Measurements from ENCODE around the gene SLC45A2. TPM values are rescaled to one million over a fixed set of nuclear protein-coding genes. Genes with fewer than 3 reads are reported as not detected.

SLC45A2 gene
- total and polyA plus RNA-seq, 10 donors = 0.07 to 0.74 TPM; not detected in 8

DNA sequence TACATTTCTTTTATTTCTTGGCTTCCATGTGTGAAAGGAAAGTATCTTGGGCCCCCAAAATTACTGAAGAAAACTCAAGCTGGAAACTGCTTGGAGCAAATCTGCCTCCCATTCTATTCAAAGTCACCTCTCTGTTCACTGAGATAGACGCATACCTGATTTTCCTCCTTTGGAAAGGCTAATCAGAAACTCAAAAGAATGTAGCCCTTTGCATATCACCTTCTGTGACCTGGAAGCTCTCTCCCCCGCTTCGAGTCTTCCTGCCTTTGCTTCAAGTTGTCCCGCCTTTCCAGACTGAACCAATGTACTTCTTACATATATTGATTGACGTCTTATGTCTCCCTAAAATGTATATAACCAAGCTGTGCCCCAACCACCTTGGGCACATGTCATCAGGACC, 53.4 kb downstream of the SLC45A2 start:
- WGBS, 5 donors = 71 to 82% (median 76%) methylated on average over 5 of the region's 5 CpGs
- Histone ChIP-seq H3K27ac (no peak overlapping the region), H3K27me3 (replicated peaks in 1 of 7) (peaks cover 0 to 17% (median 10%) of the 10 kb centered on the region in 7 donors), H3K4me3 (no peak overlapping the region), H3K4me1 (peaks cover 0 to 7% (median 3%) of the 10 kb centered on the region in 6 donors), H3K9me3 (no peaks in the 10 kb centered on the region), H3K36me3 (no peaks in the 10 kb centered on the region)
- intact Hi-C loops (cut with DNase I; ENCODE audit: low total_unique reads) = no loop called here
- no peak for DNase-seq
- TF ChIP-seq, protein P1, sequence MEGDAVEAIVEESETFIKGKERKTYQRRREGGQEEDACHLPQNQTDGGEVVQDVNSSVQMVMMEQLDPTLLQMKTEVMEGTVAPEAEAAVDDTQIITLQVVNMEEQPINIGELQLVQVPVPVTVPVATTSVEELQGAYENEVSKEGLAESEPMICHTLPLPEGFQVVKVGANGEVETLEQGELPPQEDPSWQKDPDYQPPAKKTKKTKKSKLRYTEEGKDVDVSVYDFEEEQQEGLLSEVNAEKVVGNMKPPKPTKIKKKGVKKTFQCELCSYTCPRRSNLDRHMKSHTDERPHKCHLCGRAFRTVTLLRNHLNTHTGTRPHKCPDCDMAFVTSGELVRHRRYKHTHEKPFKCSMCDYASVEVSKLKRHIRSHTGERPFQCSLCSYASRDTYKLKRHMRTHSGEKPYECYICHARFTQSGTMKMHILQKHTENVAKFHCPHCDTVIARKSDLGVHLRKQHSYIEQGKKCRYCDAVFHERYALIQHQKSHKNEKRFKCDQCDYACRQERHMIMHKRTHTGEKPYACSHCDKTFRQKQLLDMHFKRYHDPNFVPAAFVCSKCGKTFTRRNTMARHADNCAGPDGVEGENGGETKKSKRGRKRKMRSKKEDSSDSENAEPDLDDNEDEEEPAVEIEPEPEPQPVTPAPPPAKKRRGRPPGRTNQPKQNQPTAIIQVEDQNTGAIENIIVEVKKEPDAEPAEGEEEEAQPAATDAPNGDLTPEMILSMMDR (IDR thresholded peaks at IDR 0.05 in 8 of 11, conservative IDR thresholded peaks at IDR 0.05 in 3 of 11) = no peak
- no peak for TF ChIP-seq POLR2AphosphoS5 (IDR thresholded peaks at IDR 0.05)
- TF ChIP-seq POLR2A (IDR thresholded peaks at IDR 0.05) = no peak

DNA sequence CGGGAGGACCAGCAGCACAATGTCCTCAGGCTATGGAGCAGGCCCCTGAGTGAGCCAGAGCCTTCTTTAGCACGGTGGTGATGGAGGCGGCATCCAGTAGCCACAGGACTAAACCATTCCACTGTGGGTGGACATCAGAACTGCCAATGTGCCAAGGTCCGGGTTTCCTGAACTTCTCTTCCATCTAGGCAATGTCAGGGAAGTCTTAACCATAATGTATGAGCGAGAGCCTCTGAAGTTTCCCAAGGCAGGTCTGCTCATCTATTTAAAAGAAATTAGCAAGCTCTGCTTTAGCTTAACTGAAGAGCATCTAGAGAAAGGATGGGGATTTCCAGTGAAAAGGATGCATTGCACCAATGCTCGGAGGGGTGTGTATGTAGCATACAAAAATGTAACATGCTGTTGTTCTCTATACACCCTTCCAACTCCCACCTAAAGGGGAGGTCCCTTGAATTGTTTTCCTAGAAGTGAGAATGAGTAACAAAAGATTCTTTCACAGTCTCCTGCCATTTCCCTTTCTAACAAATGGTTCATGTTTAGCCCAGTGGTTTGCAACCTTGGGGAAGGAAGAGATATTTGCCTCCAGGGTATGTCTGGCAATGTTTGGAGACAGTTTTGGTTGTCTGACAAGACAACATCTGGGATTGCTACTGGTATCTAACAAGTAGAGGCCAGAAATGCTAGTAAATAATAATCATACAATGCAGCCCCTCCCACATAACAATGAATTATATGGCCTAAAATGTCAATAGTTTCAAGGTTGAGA, 54.4 kb downstream of the SLC45A2 start:
- H3K9me3 ChIP-seq = no peaks in the 10 kb centered on the region
- H3K4me1 ChIP-seq = no peaks in the 10 kb centered on the region
- intact Hi-C loops (cut with DNase I; ENCODE audit: low total_unique reads) = no loop called here
- no peaks in the 10 kb centered on the region for H3K36me3 ChIP-seq
- no peak for DNase-seq
- peaks cover 0 to 7% (median 0%) of the 10 kb centered on the region in 7 donors for H3K27me3 ChIP-seq (replicated peaks in 1 of 7)
- no peak overlapping the region for H3K4me3 ChIP-seq
- TF ChIP-seq POLR2A (IDR thresholded peaks at IDR 0.05) (no peak), POLR2AphosphoS5 (IDR thresholded peaks at IDR 0.05) (no peak)
- TF ChIP-seq, protein P1 (IDR thresholded peaks at IDR 0.05 in 8 of 11, conservative IDR thresholded peaks at IDR 0.05 in 3 of 11) = no peak
- WGBS, 5 donors = 85 to 89% (median 87%) methylated on average over 5 to 6 of the region's 6 CpGs
- H3K27ac ChIP-seq = no peak overlapping the region

DNA sequence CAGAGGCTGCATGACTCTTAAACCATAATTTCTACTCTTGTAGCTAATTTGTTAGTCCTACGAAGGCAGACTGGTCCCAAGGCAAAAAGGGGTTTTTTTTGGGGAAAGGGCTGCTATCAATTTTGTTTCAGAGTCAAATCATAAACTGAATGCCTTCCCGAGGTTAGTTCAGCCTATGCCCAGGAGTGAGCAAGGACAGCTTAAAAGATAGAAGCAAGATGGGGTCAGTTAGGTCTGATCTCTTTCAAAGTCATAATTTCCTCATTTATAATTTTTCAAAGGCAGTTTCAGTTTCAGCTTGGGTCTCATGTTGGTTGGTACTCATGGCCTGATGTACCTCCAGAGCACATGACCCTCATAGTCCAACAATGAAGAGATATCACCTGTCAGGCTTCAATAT, 56.2 kb downstream of the SLC45A2 start:
- Histone ChIP-seq H3K4me3 (no peak overlapping the region), H3K27me3 (replicated peaks in 1 of 7) (peaks cover 0 to 4% (median 0%) of the 10 kb centered on the region in 7 donors), H3K9me3 (no peaks in the 10 kb centered on the region), H3K27ac (no peak overlapping the region), H3K36me3 (no peaks in the 10 kb centered on the region), H3K4me1 (no peaks in the 10 kb centered on the region)
- intact Hi-C loops (cut with DNase I; ENCODE audit: low total_unique reads) = no loop called here
- WGBS, 5 donors = 71 to 81% (median 76%) methylated on average over 2 of the region's 2 CpGs
- TF ChIP-seq POLR2A (IDR thresholded peaks at IDR 0.05) = no peak
- no peak for TF ChIP-seq POLR2AphosphoS5 (IDR thresholded peaks at IDR 0.05)
- TF ChIP-seq, protein P1 (IDR thresholded peaks at IDR 0.05 in 8 of 11, conservative IDR thresholded peaks at IDR 0.05 in 3 of 11) = no peak
- DNase-seq = no peak

DNA sequence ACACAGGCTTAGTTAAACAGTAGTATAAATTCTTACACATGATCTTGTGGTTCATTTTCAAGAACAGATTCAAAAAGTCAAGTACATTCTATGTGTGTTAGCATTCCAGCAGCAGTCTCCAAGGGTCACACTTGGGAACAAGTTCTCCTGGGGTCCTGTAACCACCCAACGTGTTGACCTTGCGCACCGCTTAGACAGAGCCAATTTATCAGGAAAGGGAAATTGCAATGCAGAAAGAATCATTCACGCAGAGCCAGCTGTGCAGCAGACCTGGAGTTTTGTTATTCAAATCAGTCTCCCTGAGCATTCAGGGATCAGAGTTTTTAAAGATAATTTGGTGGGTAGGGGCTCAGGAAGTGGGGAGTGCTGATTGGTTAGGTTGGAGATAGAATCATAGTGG, 56.8 kb downstream of the SLC45A2 start:
- Histone ChIP-seq H3K27ac (no peak overlapping the region), H3K36me3 (no peaks in the 10 kb centered on the region), H3K4me3 (no peak overlapping the region), H3K4me1 (no peaks in the 10 kb centered on the region), H3K9me3 (no peaks in the 10 kb centered on the region), H3K27me3 (replicated peaks in 1 of 7) (peaks cover 0 to 5% (median 0%) of the 10 kb centered on the region in 7 donors)
- WGBS, 5 donors = 48 to 72% (median 56%) methylated on average over 4 of the region's 4 CpGs
- TF ChIP-seq POLR2AphosphoS5 (IDR thresholded peaks at IDR 0.05) = no peak
- TF ChIP-seq, protein P1 (IDR thresholded peaks at IDR 0.05 in 8 of 11, conservative IDR thresholded peaks at IDR 0.05 in 3 of 11) = no peak
- no peak for TF ChIP-seq POLR2A (IDR thresholded peaks at IDR 0.05)
- no peak for DNase-seq
- intact Hi-C loops (cut with DNase I; ENCODE audit: low total_unique reads) = no loop called here
